ENCODE measurements around the gene DAPK2.

The DAPK2 gene

GRCh38 chr15:63974021-63974420 is 72.3 kb downstream of the DAPK2 start:
- H3K27ac ChIP-seq (replicated peaks) = no peak overlapping the region
- no peaks in the 10 kb centered on the region for H3K27me3 ChIP-seq (ENCODE audit: insufficient read depth, poor library complexity, severe bottlenecking)
- H3K4me3 ChIP-seq (replicated peaks; ENCODE audit: insufficient read depth, low read length) = no peak overlapping the region
- no peak for DNase-seq (ENCODE audit: low read depth in 1 of 2, low spot score in 1 of 2)
- no peak for TF ChIP-seq CTCF (IDR thresholded peaks at IDR 0.05; ENCODE audit: insufficient read depth, low read length)
- TF ChIP-seq SPI1 (IDR thresholded peaks at IDR 0.05; ENCODE audit: borderline replicate concordance, low read depth) = no peak
- no peak for TF ChIP-seq REST (IDR thresholded peaks at IDR 0.05; ENCODE audit: insufficient replicate concordance, low read depth)

GRCh38 chr15:63973212-63974009 is 72.9 kb downstream of the DAPK2 start:
- DNase-seq (ENCODE audit: low read depth in 1 of 2, low spot score in 1 of 2) = no peak
- Histone ChIP-seq H3K27ac (replicated peaks) (no peak overlapping the region), H3K27me3 (ENCODE audit: insufficient read depth, poor library complexity, severe bottlenecking) (no peaks in the 10 kb centered on the region), H3K4me3 (replicated peaks; ENCODE audit: insufficient read depth, low read length) (no peak overlapping the region)
- no peak for TF ChIP-seq POLR2AphosphoS5 (IDR thresholded peaks at IDR 0.05; ENCODE audit: low read depth)
- TF ChIP-seq SPI1 (IDR thresholded peaks at IDR 0.05; ENCODE audit: borderline replicate concordance, low read depth) = no peak
- TF ChIP-seq REST (IDR thresholded peaks at IDR 0.05; ENCODE audit: insufficient replicate concordance, low read depth) = no peak
- TF ChIP-seq CTCF (IDR thresholded peaks at IDR 0.05; ENCODE audit: insufficient read depth, low read length) = no peak
- no peak for TF ChIP-seq GABPA (IDR thresholded peaks at IDR 0.05; ENCODE audit: low read depth)

- DNase-seq (ENCODE audit: low read depth in 1 of 2, low spot score in 1 of 2) = no peak
- TF ChIP-seq REST (IDR thresholded peaks at IDR 0.05; ENCODE audit: insufficient replicate concordance, low read depth) = no peak
- TF ChIP-seq GABPA (IDR thresholded peaks at IDR 0.05; ENCODE audit: low read depth) = no peak
- no peak for TF ChIP-seq POLR2AphosphoS5 (IDR thresholded peaks at IDR 0.05; ENCODE audit: low read depth)
- TF ChIP-seq CTCF (IDR thresholded peaks at IDR 0.05; ENCODE audit: insufficient read depth, low read length) = no peak
- TF ChIP-seq SPI1 (IDR thresholded peaks at IDR 0.05; ENCODE audit: borderline replicate concordance, low read depth) = no peak
- Histone ChIP-seq H3K27ac (replicated peaks) (no peak overlapping the region), H3K4me3 (replicated peaks; ENCODE audit: insufficient read depth, low read length) (no peak overlapping the region), H3K27me3 (ENCODE audit: insufficient read depth, poor library complexity, severe bottlenecking) (no peaks in the 10 kb centered on the region)
Observed at GRCh38 chr15:63972801-63973200, 73.5 kb downstream of the DAPK2 start.

All from HL-60 (cell line).